ENCODE data around the gene CR1L. TPM values are rescaled to one million over a fixed set of nuclear protein-coding genes. Genes with fewer than 3 reads are reported as not detected.

CR1L gene
- total and polyA plus RNA-seq, 2 donors (not counting 3 experiments of a cell fraction or from before 2014, with no cell fraction given), result not detected

- no peaks in the 10 kb centered on the region for H3K36me3 ChIP-seq (ENCODE audit: control insufficient read depth in 2 of 2, extremely low read depth in 1 of 2, insufficient read depth in 2 of 2, low read length in 2 of 2)
- no peak overlapping the region for H3K4me3 ChIP-seq (replicated peaks in 1 of 3; ENCODE audit: insufficient read depth in 1 of 3, low read depth in 1 of 3, low read length in 3 of 3)
- dilution Hi-C loops (cut with MboI; ENCODE audit: extremely low pct_ligation_motif_present, low sequenced_read_pairs), result no loop called here
These were observed 17.4 kb upstream of the CR1L start for GRCh38 chr1:207627496-207627895.

More at GRCh38 chr1:207627496-207627895, 17.4 kb upstream of the CR1L start:
- H4K20me1 ChIP-seq (replicated peaks; ENCODE audit: control insufficient read depth, extremely low read depth, insufficient read depth, low read length), result no peaks in the 10 kb centered on the region
- no peak overlapping the region for H2AFZ ChIP-seq (ENCODE audit: low read depth, low read length)
- H3K4me1 ChIP-seq (ENCODE audit: control insufficient read depth, extremely low read depth, insufficient read depth, low read length), result peaks cover 6% of the 10 kb centered on the region
- no peaks in the 10 kb centered on the region for H3K9me3 ChIP-seq (replicated peaks; ENCODE audit: control insufficient read depth, insufficient read depth, low read length)
- H3K4me2 ChIP-seq (ENCODE audit: insufficient read depth, low read length), result no peak overlapping the region
- CTCF ChIA-PET, result no interaction called here
- POLR2A ChIA-PET, result no interaction called here
- no peaks in the 10 kb centered on the region for H3K79me2 ChIP-seq (ENCODE audit: control insufficient read depth, insufficient read depth, low read length)
- DNase-seq (ENCODE audit: low read depth, low spot score), result no peak
- no peak for FAIRE-seq
- TF ChIP-seq JUN (IDR thresholded peaks at IDR 0.05; ENCODE audit: borderline replicate concordance, insufficient read depth, insufficient read length, low read depth) (no peak), FOS (IDR thresholded peaks at IDR 0.05; ENCODE audit: borderline replicate concordance, insufficient read depth, low read length) (no peak), CTCF (IDR thresholded peaks at IDR 0.05; ENCODE audit: extremely low read depth in 1 of 2, insufficient read depth in 1 of 2, low read depth in 1 of 2, low read length in 2 of 2) (no peak), GATA2 (IDR thresholded peaks at IDR 0.05; ENCODE audit: insufficient read depth, insufficient read length, low read depth, low read length) (no peak), POLR2AphosphoS5 (IDR thresholded peaks at IDR 0.05; ENCODE audit: insufficient read depth, low read depth, low read length) (no peak), EZH2 (IDR thresholded peaks at IDR 0.05; ENCODE audit: borderline replicate concordance, low read depth, low read length, severe bottlenecking) (no peak), MYC (IDR thresholded peaks at IDR 0.05; ENCODE audit: low read depth, low read length) (no peak), POLR2A (IDR thresholded peaks at IDR 0.05; ENCODE audit: low read depth, low read length) (no peak), MAX (IDR thresholded peaks at IDR 0.05; ENCODE audit: insufficient read depth, insufficient read length) (no peak)
- no peaks in the 10 kb centered on the region for H3K9me1 ChIP-seq (replicated peaks; ENCODE audit: control insufficient read depth, extremely low read depth, insufficient read depth, low read length)
- no TSS peak for BruUV-seq (replicated peaks)
- no peaks in the 10 kb centered on the region for H3K27me3 ChIP-seq (ENCODE audit: control insufficient read depth in 2 of 2, insufficient read depth in 2 of 2, low read length in 2 of 2)
- intact Hi-C loops (cut with micrococcal nuclease), result no loop called here
- H3K9ac ChIP-seq (replicated peaks; ENCODE audit: extremely low read depth, insufficient read depth, low read length), result no peak overlapping the region
- H3K27ac ChIP-seq (ENCODE audit: insufficient read depth, low read depth, low read length), result no peak overlapping the region

Data from endothelial cell of umbilical vein (primary cell).